ENCODE measurements around the gene ARFGEF3.

The ARFGEF3 gene

DNA sequence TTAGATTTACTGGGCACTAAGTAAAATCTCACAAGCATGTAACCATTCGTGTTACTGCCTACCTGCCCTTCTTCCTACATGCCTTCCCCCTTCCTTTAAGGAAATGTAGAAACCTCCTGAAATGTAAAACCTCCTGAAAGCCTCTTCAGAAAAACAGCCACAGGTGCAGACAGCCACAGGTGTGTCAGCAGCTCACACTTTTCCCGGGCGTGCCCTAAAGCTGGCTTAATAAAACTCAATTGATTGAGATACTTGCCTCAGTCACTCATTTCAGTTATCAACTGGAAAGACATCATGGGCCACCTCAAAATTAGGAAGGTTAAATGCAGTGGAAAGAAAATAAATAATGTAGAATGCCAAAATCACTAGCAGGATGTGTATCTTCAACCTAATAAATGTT, 79.6 kb downstream of the ARFGEF3 start:
- DNase-seq (ENCODE audit: low read depth), result no peak

DNA sequence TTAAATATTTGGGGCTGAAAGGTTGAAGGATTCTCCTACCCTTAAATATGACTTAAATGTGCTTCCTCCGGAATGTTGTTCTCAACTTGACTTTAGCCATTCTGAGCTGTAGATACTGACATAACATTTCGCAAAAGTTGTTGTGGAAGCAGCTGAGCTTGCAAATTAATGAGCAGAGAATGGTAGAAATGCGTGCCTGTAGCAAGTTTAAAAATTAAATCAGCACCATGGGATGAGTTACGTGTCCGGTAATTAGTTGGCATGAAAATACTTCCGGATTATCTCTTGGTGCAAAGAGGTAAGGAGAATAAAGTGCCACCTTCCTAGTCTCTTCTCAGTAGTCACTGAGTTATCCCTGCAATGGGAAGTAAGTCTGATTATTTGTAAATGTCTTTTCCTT, 80.2 kb downstream of the ARFGEF3 start:
- no peak for DNase-seq (ENCODE audit: low read depth)

DNA sequence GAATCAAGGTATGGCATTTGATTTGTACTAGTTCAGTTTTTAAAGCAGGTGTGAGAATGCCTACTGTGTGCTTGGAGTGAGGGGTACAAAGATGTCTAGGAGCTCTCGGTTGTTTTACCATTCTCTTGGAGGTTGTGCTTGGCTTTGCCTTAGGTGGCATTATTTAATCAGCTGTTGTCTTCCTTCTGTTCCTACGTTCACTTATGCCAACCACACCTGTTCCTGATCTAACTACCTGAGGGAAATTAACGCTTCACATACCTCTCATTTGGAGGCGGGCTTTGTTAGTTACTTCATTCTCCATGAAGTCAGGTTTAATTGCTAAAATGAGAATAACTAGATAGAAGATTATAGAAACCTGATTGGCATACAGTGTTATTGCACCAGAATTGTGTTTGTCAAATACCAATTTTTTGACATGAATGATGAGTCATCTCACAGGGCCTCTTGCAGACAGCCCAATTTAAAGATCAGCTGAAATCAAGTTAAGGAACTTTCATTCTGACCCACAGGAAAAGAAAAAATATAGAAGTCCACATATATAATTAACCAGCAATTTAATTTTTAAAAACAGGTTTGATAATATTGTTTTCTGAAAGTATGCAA, 81.4 kb downstream of the ARFGEF3 start:
- DNase-seq (ENCODE audit: low read depth), result no peak

DNA sequence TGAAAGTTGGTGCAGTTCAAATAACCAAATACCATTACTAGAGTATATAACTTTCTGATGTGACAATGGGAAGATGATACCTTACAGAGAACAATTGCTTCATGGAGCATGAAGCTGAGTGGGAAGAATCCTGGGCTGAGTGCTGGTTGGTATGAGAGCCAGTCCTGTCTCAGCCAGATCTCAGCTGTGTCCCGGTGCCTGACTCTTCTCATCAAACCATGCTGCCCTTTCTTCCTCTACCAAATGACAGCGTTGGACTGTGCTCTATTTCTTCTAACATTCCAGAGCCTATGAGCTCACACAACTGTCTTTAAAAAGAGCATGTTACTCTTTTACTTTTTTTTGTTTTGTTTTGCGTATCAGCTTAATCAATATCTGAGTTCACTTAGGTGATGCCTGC, 84.0 kb downstream of the ARFGEF3 start:
- DNase-seq (ENCODE audit: low read depth), result no peak

DNA sequence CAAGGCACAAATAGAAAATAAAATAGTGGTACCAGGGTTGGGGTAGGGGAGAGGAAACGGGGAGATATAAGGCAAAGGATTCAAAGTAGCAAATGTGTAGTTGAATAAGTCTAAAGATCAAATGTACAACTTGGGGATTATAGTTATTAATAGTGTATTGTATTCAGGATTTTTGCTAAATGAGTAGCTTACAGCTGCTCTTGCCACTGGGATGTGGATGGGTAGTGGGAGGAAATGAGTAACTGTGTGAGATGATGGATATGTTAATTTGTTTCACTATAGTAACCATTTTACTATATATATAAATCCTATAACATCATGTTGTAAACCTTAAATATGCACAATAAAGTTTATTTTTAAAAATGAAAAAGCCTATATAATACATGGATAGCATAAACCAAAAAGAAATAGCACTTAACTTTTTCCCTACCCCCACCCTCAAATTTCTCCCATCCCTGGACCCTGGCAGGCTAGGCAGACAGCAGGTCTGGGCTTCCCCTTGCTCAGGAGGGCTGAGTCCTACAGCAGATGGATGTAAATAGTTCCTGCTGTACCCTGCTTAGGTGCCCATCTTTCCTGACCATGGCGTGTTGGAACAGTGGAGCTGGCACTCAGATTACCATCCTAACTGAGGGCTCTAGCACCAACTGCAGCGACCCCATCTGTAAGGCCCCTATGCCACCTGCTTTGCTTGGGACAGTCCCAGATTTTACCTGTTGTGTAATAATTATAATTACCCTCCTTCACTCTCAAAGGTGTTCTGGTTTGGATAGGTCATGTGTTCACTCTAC, 85.1 kb downstream of the ARFGEF3 start:
- no peak for DNase-seq (ENCODE audit: low read depth)

DNA sequence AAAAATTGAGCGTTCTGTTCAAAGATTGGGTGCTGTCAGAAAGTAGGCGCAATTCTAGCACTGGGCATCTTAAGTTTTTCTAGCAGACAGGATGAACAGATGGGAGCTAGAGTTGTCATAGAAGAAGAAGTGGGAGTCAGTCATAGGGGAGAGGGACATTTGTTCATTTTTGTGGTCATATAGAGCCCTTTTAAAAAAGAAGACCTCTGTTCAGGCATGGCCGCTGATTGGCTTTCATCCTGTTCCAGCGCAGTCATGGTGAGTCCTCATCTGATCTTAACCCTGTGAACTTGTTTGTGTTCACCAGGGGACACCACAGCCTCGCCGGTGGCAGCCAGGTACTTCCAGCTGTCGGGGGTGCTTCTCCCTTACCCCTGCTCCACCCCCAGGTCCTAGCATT, 86.3 kb downstream of the ARFGEF3 start:
- no peak for DNase-seq (ENCODE audit: low read depth)

DNA sequence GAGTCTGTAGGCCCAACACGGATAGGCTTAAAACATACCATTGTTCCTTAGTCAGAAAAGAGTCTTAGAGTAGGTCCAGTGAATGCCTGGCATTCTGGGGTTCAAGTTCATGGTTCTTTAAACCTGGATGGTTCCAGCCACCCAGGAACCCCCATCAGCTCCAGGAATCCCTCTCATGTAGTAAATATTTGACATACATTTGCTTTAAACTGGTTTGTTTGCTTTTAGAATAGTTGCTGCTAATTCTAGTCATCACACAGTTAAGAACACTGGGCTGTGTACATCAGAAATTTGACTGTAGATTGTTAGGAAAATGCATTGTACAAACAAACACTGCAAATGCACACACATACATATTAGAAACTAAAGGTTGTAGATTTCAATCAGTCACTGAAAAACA, 87.1 kb downstream of the ARFGEF3 start:
- DNase-seq (ENCODE audit: low read depth), result no peak

DNA sequence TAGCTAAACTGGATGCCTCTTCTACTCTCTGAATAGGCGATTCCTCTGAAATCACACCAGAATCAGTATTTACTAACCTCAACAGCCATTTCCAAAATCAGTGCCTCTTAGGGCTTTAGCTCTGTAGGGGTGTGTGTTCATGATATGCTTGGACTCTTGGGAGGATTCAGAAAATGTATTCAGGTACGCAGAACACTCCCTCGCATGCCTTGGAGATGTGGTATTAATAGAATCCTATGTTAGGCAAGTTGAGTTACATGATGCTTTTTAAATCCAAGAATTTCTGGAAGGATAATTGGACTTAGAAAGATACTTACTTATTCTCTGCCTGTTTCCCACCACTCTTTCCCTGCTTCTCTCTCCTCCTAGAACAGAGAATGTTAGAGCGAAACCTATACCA, 88.3 kb downstream of the ARFGEF3 start:
- no peak for DNase-seq (ENCODE audit: low read depth)

DNA sequence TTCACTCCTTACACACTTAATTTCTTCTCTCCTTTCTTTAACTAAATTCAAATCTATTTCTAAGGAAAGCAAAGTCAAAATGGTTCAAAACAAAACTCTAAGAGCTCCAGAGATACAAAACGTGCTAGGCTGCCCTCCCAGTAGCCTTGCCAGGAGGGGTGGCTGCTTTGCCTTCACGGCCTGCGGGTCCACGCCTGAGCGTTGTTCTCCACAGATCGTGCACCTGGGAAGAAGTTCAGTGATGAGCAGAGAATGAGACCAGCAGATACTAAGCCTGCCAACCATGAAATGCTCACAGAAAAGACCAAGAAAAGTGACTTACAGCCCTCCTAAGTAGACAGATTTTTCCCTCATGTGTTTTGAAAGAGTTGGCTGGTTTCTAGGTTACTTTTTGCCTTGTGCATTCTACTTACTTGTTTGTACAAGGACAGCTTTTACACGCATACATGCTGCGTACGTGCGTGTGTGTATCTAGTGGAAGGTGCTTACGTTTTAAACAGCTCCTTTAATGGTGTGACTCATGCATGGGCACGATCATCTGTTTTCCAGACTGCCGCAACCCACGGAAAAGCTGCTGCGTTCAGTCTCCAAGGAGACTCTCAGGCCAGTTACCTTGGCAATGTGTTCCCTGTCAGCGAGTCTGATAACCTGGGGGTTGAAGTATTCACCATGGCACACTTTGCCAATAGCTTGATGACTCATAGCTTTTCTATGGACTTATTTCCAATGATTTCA, 88.9 kb downstream of the ARFGEF3 start:
- DNase-seq (ENCODE audit: low read depth), result no peak

DNA sequence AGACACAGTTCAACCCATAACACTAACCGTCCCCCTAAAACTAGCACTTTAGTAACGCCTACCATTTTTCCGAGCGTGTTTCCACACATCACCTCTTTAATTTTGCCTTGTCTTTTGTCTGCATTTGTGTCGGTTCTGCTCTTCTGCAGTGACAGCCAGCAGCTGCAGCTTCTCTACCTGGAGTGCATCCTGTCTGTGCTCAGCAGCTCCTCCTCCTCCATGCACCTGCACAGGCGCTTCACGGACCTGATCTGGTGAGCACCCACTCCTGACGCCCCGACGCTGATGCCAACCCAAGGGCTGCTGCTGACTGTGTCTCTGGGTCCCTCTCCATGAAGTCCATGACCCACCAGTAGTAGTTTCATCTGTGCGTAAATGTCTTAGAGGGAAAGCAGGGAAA, 92.0 kb downstream of the ARFGEF3 start:
- DNase-seq (ENCODE audit: low read depth), result no peak

DNA sequence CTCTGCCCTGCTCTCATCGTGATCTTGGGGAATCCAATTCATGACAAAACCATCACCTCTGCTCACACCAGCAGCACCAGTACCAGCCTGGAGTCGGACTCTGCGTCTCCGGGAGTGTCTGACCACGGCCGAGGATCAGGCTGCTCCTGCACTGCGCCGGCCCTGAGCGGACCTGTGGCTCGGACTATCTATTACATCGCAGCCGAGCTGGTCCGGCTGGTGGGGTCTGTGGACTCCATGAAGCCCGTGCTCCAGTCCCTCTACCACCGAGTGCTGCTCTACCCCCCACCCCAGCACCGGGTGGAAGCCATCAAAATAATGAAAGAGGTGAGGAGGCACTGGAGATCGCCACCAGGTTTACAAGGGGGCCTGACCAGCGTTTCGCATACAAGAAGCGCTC, 93.7 kb downstream of the ARFGEF3 start:
- DNase-seq (ENCODE audit: low read depth), result no peak

DNA sequence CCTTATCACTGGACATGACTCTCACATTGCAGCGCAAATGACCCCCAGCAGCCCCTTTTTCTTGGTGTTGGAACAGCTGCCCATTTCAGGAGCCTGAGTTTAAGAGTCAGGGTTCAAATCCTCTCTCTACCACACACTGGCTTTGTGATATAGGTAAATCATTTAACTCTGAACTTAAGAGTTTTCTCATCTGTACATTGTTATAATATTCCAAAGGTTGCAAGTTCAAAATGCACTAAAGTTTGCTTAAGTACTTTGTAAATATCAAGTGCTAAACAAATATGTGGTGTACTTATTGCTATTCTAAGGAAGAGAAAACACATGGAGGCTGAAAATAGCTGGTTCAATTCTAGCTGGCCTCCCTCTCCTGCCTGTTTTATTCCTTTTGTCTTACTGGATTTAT, 95.9 kb downstream of the ARFGEF3 start:
- no peak for DNase-seq (ENCODE audit: low read depth)

DNA sequence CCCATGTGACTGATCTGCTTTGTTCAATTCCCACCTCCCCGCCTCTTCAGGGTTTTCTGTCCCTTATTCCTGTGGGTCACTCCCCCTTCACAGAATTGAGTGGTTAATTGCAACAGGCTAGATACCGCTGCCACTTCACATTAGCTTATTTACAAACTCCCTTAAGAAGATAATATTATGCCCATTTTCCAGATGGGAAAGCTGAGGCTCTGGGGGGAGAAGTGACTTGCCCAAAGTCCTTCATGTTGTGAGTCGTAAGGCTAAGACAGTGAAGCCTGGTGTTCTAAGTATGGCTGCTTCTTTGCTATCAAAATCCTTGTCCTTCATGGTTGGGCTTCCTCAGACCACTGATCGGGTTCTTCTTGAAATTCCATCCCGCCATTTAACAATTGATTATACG, 96.5 kb downstream of the ARFGEF3 start:
- no peak for DNase-seq (ENCODE audit: low read depth)

DNA sequence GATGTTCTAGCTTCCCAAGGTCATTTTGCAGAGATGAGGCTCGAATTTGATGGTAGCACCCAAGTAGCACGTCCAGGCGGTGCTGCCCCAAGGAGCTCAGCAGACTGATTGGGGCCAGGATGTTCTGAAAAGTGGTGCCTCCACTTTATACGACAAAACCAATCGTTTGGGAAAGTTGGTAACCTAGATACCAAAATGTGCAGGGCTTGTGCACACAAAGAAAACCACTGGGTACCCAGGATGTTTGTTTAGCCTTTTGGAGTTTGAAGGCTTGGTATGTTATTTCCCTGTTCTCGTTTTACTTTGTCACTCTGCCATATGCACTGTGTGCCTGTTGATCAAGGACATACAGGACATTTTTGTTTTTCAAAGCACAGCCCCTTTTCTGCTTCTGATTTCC, 97.3 kb downstream of the ARFGEF3 start:
- no peak for DNase-seq (ENCODE audit: low read depth)

DNA sequence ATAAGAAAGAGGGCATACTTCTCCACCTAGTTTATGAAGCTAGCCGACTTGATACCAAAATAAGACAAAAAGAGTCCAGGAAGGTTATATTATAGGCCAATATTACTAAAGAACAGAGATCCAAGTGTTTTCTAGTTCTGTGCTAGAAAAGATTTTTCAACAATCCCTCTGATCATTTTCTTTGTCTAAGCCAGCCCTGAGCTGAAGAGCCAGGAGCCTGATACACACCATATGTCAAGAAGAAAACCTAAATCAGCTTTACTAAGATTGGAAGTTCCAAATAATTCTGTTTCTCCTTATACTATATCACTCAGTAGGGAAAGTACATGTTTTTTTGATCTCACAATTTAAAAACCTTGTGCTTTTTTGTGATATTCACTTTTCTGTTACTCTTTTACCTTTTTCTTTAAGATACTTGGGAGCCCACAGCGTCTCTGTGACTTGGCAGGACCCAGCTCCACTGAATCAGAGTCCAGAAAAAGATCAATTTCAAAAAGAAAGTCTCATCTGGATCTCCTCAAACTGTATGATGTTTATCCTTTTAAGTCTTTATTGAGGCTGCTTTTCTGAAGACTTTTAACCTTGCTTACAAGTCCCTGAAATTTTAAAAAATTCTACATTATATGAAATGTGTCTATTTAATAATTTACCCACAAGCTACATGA, 99.5 kb downstream of the ARFGEF3 start:
- no peak for DNase-seq (ENCODE audit: low read depth)

DNA sequence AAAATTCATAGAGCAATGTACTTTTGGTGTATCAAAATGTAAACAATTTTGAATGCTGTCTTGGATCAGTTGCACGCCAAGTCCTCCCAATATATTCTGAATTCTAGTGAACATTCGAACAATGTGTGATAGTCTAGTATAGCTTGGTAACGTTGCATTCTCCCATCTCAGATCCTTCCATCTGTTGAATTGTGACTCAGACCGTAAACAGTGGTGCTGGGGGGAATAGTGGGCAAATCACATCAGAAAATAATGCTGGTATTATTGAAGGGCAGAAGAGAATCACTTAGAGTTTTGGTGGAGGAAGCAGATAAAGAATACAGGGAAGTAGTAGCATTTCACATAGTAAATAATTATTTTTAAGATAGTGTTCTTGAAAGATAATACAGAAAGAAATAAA, 102.2 kb downstream of the ARFGEF3 start:
- DNase-seq (ENCODE audit: low read depth), result no peak

DNA sequence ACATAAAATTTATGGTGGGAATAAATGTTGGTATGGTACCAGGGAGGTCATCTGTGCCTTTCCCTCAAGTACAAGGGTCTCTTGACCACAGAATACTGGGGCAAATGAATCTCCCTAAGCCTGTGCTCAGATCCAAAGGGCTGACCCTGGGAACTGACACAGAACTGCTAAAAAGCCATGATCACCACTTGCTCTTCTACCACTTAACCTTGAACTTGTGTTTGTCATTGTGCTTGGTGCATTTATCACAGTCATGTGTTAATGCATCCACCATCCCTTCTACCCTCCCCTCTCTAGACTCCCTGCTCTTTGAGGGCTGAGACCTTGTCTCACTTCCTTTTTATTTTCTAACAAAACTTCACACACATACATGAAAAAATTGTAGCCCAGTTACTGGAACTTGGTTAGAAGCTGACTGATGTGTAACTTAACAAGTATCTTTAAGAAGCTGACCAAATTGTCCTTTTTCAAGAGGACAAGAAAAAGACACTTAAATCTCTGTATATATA, 102.7 kb downstream of the ARFGEF3 start:
- no peak for DNase-seq (ENCODE audit: low read depth)

DNA sequence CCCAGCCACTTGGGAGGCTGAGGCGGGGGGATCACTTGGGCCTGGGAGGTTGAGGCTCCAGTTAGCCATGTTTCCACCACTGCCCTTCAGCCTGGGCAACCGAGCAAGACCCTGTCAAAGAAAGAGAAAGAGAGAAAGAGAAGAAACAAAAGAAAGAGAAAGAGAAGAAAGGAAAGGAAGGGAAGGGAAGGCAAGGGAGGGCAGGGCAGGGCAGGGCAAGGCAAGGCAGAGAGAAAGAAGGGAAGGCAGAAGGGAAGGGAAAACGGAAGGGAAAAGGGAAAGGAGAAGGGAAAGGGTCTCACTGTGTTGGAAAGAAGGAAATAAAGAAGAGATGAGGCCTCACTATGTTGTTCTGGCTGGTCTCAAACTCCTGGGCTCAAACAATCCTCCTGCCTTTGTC, 104.4 kb downstream of the ARFGEF3 start:
- no peak for DNase-seq (ENCODE audit: low read depth)

DNA sequence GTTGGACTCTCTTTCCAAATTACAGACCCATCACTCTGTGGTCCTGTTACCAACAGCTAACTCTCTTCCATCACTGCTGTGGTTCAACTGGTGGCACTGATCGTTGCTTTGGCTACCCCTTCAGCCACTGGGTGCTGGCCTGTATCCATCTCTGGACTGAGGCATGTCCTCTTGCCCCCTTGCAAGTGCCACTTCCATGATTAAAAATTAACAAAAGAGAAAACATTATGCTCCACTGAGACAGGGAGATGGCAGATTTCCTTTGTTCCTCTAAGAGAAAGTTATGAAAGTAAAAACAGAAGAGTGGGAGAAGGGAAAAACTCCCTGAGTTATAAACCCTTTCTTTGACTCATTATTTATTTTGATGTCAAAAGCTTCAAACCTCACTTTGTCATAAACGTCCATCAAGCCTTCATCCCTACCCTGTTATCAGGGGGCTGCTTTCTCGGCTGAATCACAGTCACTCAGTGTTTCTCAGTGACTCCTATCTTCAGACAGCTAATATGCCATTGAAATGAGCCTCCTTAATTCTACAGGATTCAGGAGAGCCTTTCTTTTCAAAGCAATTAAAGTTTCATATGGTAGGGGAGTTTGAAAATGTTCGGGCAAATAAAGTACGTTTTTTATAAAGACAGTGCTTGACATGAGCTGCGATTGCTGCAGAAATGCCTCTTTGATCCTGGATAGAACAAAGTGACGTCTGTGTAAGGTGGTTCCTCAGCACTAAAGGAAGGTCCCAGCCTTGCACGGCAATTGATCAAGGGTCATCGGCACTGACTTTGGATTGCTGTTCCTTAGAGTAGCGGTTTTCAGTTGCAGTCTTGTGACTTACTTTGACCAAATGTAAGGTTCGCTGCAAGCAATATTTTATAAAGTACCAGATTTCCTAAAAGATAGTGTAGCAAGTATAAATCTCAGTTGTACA, 106.5 kb downstream of the ARFGEF3 start:
- DNase-seq (ENCODE audit: low read depth), result no peak

DNA sequence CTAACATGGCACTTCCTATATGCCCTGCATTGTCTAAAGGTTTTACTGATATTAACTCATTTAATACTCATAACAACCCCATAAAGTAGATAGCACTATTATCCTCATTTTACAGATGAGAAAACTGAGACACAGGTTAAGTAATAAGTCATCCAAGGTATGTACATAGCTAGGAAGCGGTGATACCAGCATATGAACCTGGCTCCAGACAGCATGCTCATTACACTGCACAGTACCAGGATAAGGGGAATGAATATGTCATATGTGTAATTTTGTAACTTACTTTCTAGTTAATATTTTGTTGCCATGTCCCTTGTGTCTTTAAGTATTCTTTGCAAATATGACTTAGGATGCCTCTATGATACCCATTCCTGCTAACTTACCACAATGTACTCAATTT, 109.7 kb downstream of the ARFGEF3 start:
- DNase-seq (ENCODE audit: low read depth), result no peak

DNA sequence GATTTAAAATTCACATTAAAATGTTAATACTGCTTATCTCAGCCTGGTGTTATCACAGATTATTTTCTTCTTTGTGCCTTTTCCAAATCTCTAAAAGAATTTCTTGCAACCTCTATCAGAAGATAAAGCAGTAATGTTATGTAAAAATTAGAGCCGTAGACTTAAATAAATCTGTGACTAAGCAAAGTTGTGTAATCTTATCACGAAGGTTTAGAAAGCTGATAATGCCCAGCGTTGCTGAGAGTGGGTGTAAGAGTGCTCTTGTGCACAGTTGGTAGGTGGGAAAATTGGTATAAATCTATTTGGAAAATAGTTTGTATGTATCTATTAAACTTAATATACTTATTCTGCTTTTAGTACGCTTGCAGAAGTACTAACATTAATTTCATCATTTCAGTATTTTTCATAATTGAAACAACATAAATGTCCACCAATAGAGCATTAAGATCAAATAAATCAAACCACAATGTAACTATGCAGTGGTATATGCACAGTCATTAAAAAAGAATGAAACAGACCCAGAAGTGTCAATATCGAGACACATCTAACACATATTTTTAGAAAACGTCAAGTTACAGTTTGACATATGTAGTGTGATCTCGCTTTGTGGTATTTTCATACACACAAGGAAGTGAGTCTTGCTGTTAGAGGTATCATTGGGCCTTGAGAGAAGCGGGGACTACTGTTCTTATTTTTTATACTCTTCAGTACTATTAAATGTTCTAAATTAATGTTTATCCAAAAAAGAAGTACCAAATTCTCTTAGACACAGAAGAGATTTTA, 111.0 kb downstream of the ARFGEF3 start:
- no peak for DNase-seq (ENCODE audit: low read depth)
